Liver (tissue), 9 donors: ENCODE measurements around the gene A4GALT. TPM values are rescaled to one million over a fixed set of nuclear protein-coding genes. Genes with fewer than 3 reads are reported as not detected.

ENCODE experiments used
- DNase-seq: peaks from one replicate; pipeline ENCODE4 v3.0.0-alpha.2; 2017; ENCODE audit warnings: low spot score
- H3K27ac ChIP-seq, 2 donors: one replicate each; pipeline ENCODE4 v1.7.0; 2013; ENCODE audit warnings: inconsistent platforms in 2 of 2, low read length in 2 of 2, control low read depth in 1 of 2, low read depth in 1 of 2, mild to moderate bottlenecking in 1 of 2
- H3K27me3 ChIP-seq, 4 donors: one replicate each; pipeline versions ENCODE4 v1.6.1 to v1.7.0; 2013; ENCODE audit warnings: low read length in 3 of 4, inconsistent platforms in 1 of 4, mild to moderate bottlenecking in 1 of 4, moderate library complexity in 1 of 4; ENCODE audit not compliant: control insufficient read depth in 4 of 4, insufficient read depth in 4 of 4
- H3K36me3 ChIP-seq, 4 donors: one replicate each; pipeline versions ENCODE4 v1.6.1 to v1.7.0; 2013; ENCODE audit warnings: low read length in 3 of 4, mild to moderate bottlenecking in 3 of 4, low read depth in 1 of 4, moderate library complexity in 1 of 4; ENCODE audit not compliant: control insufficient read depth in 4 of 4, insufficient read depth in 3 of 4
- H3K4me1 ChIP-seq, 4 donors: one replicate each; pipeline versions ENCODE4 v1.6.1 to v1.7.0; 2013; ENCODE audit warnings: low read length in 3 of 4, mild to moderate bottlenecking in 3 of 4, moderate library complexity in 1 of 4; ENCODE audit not compliant: control insufficient read depth in 4 of 4, insufficient read depth in 4 of 4
- H3K4me3 ChIP-seq, 3 donors: one replicate each; pipeline versions ENCODE4 v1.6.1 to v1.7.0; 2013; ENCODE audit warnings: low read length in 3 of 3, control low read depth in 1 of 3, low read depth in 1 of 3, mild to moderate bottlenecking in 1 of 3
- H3K9ac ChIP-seq, 2 donors: one replicate each; pipeline ENCODE4 v1.7.0; 2013; ENCODE audit warnings: low read length in 2 of 2, mild to moderate bottlenecking in 2 of 2, moderate library complexity in 2 of 2, control low read depth in 1 of 2, low read depth in 1 of 2
- H3K9me3 ChIP-seq, 4 donors: one replicate each; pipeline versions ENCODE4 v1.6.1 to v1.7.0; 2013; ENCODE audit warnings: low read length in 3 of 4; ENCODE audit not compliant: control insufficient read depth in 4 of 4
- EGR1 ChIP-seq, 2 donors: IDR thresholded peaks; 2 replicates each; pipeline ENCODE4 v1.6.1; 2016 to 2018; ENCODE audit warnings: antibody characterized with exemption in 2 of 2, low read depth in 2 of 2
- FOXA1 ChIP-seq: IDR thresholded peaks from 2 replicates; pipeline ENCODE4 v1.6.1; 2016; ENCODE audit warnings: antibody characterized with exemption
- FOXA2 ChIP-seq: IDR thresholded peaks from 2 replicates; pipeline ENCODE4 v1.6.1; 2016; ENCODE audit warnings: antibody characterized with exemption
- HNF4A ChIP-seq, 2 donors: conservative IDR thresholded peaks; 2 replicates each; pipeline ENCODE4 v1.6.1; 2016; ENCODE audit warnings: antibody characterized with exemption in 2 of 2, mild to moderate bottlenecking in 2 of 2
- JUND ChIP-seq, 2 donors: IDR thresholded peaks; 2 replicates each; pipeline ENCODE4 v1.6.1; 2016; ENCODE audit warnings: antibody characterized with exemption in 2 of 2
- RAD21 ChIP-seq, 2 donors: IDR thresholded peaks; 2 replicates each; pipeline ENCODE4 v1.6.1; 2016; ENCODE audit warnings: antibody characterized with exemption in 2 of 2, mild to moderate bottlenecking in 2 of 2
- SP1 ChIP-seq: IDR thresholded peaks from 2 replicates; pipeline ENCODE4 v1.6.1; 2018; ENCODE audit warnings: antibody characterized with exemption, mild to moderate bottlenecking
- TAF1 ChIP-seq: conservative IDR thresholded peaks from 2 replicates; pipeline ENCODE4 v1.6.1; 2016; ENCODE audit warnings: antibody characterized with exemption, mild to moderate bottlenecking
- YY1 ChIP-seq: IDR thresholded peaks from 2 replicates; pipeline ENCODE4 v1.6.1; 2016; ENCODE audit warnings: antibody characterized with exemption, mild to moderate bottlenecking
- WGBS: extraction: QIAGEN DNeasy Blood & Tissue Kit; methylation state at CpG from one replicate; pipeline ENCODE4 v1.1.7; 2013; 5-methylcytosine and 5-hydroxymethylcytosine counted together
- polyA plus RNA-seq, 2 donors: library from polyadenylated mRNA; stranded (reverse) in 1 of 2; unstranded in 1 of 2; fragments of 200-250 nt in 1 of 2; fragments of >200 nt in 1 of 2; fragmentation: Nextera tagmentation in 1 of 2; extraction: Ambion mirVana in 1 of 2; gene quantifications; one replicate each; pipeline versions ENCODE4 v1.2.1 to v1.2.3, GENCODE V29; 2013 to 2015
- total RNA-seq, 2 donors: library from RNA; depleted of rRNA; stranded (reverse); fragments of >200 nt; gene quantifications; one replicate each; pipeline ENCODE4 v1.2.3, GENCODE V29; 2014
- TF ChIP-seq, protein P1 (sequence below): IDR thresholded peaks from 2 replicates; pipeline ENCODE4 v1.6.1; 2016; ENCODE audit warnings: antibody characterized with exemption
- TF ChIP-seq, protein P2 (sequence below): IDR thresholded peaks from 2 replicates; pipeline ENCODE4 v1.6.1; 2016; ENCODE audit warnings: antibody characterized with exemption
- donor health status: healthy.
- donor health status: healthy.
- donor health status: healthy.
- donor health status: healthy.
- donor health status: healthy.

A4GALT gene, protein sequence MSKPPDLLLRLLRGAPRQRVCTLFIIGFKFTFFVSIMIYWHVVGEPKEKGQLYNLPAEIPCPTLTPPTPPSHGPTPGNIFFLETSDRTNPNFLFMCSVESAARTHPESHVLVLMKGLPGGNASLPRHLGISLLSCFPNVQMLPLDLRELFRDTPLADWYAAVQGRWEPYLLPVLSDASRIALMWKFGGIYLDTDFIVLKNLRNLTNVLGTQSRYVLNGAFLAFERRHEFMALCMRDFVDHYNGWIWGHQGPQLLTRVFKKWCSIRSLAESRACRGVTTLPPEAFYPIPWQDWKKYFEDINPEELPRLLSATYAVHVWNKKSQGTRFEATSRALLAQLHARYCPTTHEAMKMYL
- 1 to 10 TPM; 2.3 to 8.2 TPM for total RNA-seq
- polyA plus RNA-seq, result 1 to 10 TPM; 1.6 to 1.8 TPM

DNA sequence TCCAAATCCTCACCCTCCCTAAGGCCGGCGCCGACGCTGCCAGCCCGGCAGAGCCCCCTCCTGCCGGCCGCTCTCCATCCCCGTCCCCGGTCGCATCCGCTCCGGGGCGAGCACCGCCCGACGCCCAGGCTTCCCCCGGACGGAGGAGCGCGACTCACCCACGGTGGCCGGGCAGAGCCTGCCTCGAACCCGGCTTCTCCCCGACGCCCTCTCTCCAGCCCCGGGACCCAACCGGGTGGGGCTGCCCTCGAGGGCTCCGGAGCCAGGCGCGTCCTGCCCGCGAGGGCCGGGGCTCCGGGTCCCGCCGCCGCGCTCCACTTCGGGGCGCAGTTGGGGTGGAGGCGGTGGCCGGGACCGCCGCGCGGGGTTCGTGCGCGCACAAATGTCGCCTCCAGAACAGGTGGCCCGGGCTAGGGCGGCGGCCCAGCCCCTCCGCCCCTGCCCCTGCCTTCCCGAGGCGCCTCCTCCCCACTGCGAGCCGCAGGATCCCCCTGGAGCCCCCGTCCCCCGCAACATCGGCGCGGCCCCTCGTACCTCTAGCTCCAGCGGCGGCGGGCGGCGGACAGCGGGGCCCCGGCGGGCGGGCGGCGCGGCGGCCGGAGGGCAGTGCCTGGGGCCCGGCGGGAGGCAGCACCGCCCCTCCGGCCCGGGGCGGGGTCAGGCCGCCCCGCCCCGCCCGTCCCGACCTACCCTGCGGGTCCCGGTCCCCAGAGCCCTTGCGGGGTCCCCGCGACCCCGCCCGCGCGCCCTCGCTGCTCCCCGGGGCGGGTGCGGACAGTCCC is at the start of gene A4GALT:
TSS of gene A4GALT (minus strand) at position 608 of the 782 bp plus-strand sequence. CDS start 26,919 bp downstream, outside the sequence.
- no peaks in the 10 kb centered on the region for H3K9me3 ChIP-seq
- H3K36me3 ChIP-seq, result no peaks in the 10 kb centered on the region
- peaks cover 0 to 2% (median 0%) of the 10 kb centered on the region in 4 donors for H3K27me3 ChIP-seq
- no peak for TF ChIP-seq SP1
- H3K4me1 ChIP-seq, result peaks cover 5 to 16% (median 12%) of the 10 kb centered on the region in 4 donors
- no peak within 1 kb of the TSS for H3K9ac ChIP-seq
- H3K4me3 ChIP-seq, result peak within 1 kb of the TSS in 2 of 3 donors; percentile 46 to 61
- WGBS, result 2% methylated on average over 103 of the region's 104 CpGs
- no peak within 1 kb of the TSS for H3K27ac ChIP-seq
- DNase-seq, result no peak

DNA sequence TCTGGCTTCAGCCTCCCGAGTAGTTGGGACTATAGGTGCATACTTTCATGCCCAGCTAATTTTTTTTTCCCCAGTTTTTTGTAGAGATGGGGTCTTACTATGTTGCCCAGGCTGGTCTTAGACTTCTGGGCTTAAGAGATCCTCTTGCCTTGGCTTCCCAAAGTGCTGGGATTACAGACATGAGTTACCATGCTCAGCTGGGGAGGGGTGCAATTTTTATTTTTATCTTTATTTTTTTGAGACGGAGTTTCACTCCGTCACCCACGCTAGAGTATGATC is 49.7 kb upstream of the A4GALT start:
- Histone ChIP-seq H3K36me3 (no peaks in the 10 kb centered on the region), H3K9me3 (no peaks in the 10 kb centered on the region), H3K4me3 (no peak overlapping the region), H3K9ac (no peak overlapping the region), H3K4me1 (peaks cover 0 to 7% (median 4%) of the 10 kb centered on the region in 4 donors), H3K27me3 (no peaks in the 10 kb centered on the region), H3K27ac (no peak overlapping the region)
- WGBS, result 86% methylated on average over 4 of the region's 4 CpGs
- no peak for DNase-seq
- no peak for TF ChIP-seq HNF4A (conservative IDR thresholded peaks at IDR 0.05)
- TF ChIP-seq, protein P1, sequence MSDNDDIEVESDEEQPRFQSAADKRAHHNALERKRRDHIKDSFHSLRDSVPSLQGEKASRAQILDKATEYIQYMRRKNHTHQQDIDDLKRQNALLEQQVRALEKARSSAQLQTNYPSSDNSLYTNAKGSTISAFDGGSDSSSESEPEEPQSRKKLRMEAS, result no peak
- no peak for TF ChIP-seq EGR1 (IDR thresholded peaks at IDR 0.05; ENCODE audit: low read depth in 2 of 2)
- no peak for TF ChIP-seq JUND (IDR thresholded peaks at IDR 0.05)
- TF ChIP-seq, protein P2, sequence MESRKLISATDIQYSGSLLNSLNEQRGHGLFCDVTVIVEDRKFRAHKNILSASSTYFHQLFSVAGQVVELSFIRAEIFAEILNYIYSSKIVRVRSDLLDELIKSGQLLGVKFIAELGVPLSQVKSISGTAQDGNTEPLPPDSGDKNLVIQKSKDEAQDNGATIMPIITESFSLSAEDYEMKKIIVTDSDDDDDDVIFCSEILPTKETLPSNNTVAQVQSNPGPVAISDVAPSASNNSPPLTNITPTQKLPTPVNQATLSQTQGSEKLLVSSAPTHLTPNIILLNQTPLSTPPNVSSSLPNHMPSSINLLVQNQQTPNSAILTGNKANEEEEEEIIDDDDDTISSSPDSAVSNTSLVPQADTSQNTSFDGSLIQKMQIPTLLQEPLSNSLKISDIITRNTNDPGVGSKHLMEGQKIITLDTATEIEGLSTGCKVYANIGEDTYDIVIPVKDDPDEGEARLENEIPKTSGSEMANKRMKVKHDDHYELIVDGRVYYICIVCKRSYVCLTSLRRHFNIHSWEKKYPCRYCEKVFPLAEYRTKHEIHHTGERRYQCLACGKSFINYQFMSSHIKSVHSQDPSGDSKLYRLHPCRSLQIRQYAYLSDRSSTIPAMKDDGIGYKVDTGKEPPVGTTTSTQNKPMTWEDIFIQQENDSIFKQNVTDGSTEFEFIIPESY, result no peak
- TF ChIP-seq YY1, result no peak
- no peak for TF ChIP-seq FOXA2

DNA sequence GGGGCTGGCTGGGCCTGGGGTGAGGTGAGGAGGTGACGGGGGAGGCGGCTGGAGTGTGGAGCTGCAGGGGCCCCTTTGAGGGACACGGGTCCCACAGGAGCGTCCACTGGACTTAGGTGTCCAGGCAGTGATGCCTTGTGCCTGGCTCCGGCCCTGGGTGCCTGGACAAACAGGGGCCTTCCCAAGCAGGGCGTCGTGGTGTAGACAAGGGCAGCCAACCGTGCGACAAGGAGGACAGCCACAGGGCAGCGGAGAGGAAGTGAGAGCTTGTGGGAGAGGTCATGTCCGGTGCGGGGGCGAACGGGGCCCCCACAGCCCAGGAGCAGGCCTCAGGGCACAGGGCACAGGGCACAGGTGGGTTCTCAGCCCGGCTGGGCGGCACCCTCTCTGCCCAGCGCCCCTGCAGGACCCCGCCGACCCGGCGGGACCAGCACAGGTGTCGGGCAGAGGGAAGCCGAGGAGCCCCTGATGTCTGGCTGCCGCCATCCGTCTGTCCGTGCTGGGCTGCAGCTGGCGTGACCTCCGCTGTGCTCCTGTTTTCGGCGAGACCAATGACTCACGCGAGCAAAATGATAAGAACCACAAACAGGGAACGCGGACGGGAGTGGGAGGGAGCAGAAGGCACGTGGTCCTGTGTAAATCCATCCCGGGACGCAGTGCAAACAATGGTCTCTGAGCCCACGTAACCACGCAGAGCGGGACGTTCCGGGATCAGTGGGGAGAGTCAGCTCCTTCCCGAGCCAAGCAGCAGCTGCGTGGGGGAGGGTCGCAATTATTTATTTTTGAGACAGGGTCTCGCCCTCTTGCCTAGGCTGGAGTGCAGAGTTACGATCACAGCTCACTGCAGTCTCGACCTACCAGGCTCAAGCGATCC is 49.1 kb upstream of the A4GALT start:
- H3K9ac ChIP-seq, result no peak overlapping the region
- H3K4me3 ChIP-seq, result no peak overlapping the region
- no peak for DNase-seq
- no peak overlapping the region for H3K27ac ChIP-seq
- H3K4me1 ChIP-seq, result peaks cover 0 to 7% (median 4%) of the 10 kb centered on the region in 4 donors
- WGBS, result 34% methylated on average over 50 of the region's 50 CpGs
- TF ChIP-seq FOXA1 (no peak), RAD21 (IDR thresholded peaks at IDR 0.05) (peak in 1 of 2 donors; percentile 26), YY1 (peak; percentile 19), JUND (IDR thresholded peaks at IDR 0.05) (peak; percentile 58 to 62), TAF1 (no peak), SP1 (peak; percentile 24)
- TF ChIP-seq, protein P1, result no peak
- H3K36me3 ChIP-seq, result no peaks in the 10 kb centered on the region
- H3K9me3 ChIP-seq, result no peaks in the 10 kb centered on the region
- no peaks in the 10 kb centered on the region for H3K27me3 ChIP-seq
